HepG2 (cell line): ENCODE results near the gene NFE2. TPM values are rescaled to one million over a fixed set of nuclear protein-coding genes. Genes with fewer than 3 reads are reported as not detected.
A peak's percentile ranks its signal among the peaks of the same experiment; 100 is the strongest.

Experiments used
- ATM ChIP-seq: fragments of 450-650 bp; IDR thresholded peaks from 2 replicates; pipeline ENCODE4 v1.7.1; 2017; ENCODE audit warnings: mild to moderate bottlenecking, borderline replicate concordance
- DNMT3B ChIP-seq: conservative IDR thresholded peaks from 2 replicates; pipeline ENCODE4 v1.6.1; 2016; ENCODE audit warnings: missing biosample characterization, control low read depth
- ELF3 ChIP-seq: IDR thresholded peaks from 2 replicates; pipeline ENCODE4 v1.6.1; 2016; ENCODE audit warnings: missing genetic modification reagents, missing compliant biosample characterization
- GABPB1 ChIP-seq: IDR thresholded peaks from 2 replicates; pipeline ENCODE4 v1.6.1; 2016; ENCODE audit warnings: mild to moderate bottlenecking, missing genetic modification reagents, moderate library complexity, missing compliant biosample characterization
- JARID2 ChIP-seq: sonication (generic); formaldehyde crosslinking; IDR thresholded peaks from 2 replicates; pipeline ENCODE4 v1.8.1; 2023; ENCODE audit warnings: missing genetic modification reagents, inconsistent platforms; ENCODE audit not compliant: insufficient replicate concordance
- KDM1A ChIP-seq: IDR thresholded peaks from 2 replicates; pipeline ENCODE4 v1.6.1; 2016; ENCODE audit warnings: missing compliant biosample characterization
- LCORL ChIP-seq, 2 experiments: fragments of 450-650 bp in 1 of 2; sonication (generic) in 1 of 2; formaldehyde crosslinking in 1 of 2; IDR thresholded peaks; 2 replicates each; pipeline versions ENCODE4 v1.5.0 to v1.6.1; 2017 to 2020; ENCODE audit warnings: antibody characterized with exemption in 1 of 2, missing genetic modification reagents in 1 of 2
- MTF2 ChIP-seq: sonication (generic); formaldehyde crosslinking; IDR thresholded peaks from 2 replicates; pipeline ENCODE4 v1.5.0; 2020; ENCODE audit warnings: missing genetic modification reagents, borderline replicate concordance
- PITX1 ChIP-seq: sonication (generic); formaldehyde crosslinking; IDR thresholded peaks from 2 replicates; pipeline ENCODE4 v1.5.1; 2020; ENCODE audit warnings: mild to moderate bottlenecking, missing genetic modification reagents
- POLR2AphosphoS2 ChIP-seq: IDR thresholded peaks from 2 replicates; pipeline ENCODE4 v1.6.1; 2011; ENCODE audit warnings: low read depth, low read length, improper control_type of control experiment
- SOX13 ChIP-seq, 3 experiments: fragments of 450-650 bp in 1 of 3; sonication (generic) in 1 of 3; formaldehyde crosslinking in 1 of 3; IDR thresholded peaks in 2 of 3; conservative IDR thresholded peaks in 1 of 3; 2 replicates each; pipeline versions ENCODE4 v1.5.0 to v1.6.1; 2016 to 2020; ENCODE audit warnings: antibody characterized with exemption in 1 of 3, mild to moderate bottlenecking in 1 of 3, missing compliant biosample characterization in 1 of 3, missing genetic modification reagents in 1 of 3, moderate library complexity in 1 of 3
- TEAD2 ChIP-seq: sonication (generic); formaldehyde crosslinking; IDR thresholded peaks from 2 replicates; pipeline ENCODE4 v1.9.0; 2021; ENCODE audit warnings: missing genetic modification reagents
- ZEB1 ChIP-seq: IDR thresholded peaks from 2 replicates; pipeline ENCODE4 v1.6.1; 2012; ENCODE audit warnings: mild to moderate bottlenecking, low read depth, inconsistent platforms; ENCODE audit not compliant: insufficient replicate concordance
- ZFX ChIP-seq: sonication (generic); formaldehyde crosslinking; IDR thresholded peaks from 2 replicates; pipeline ENCODE4 v1.4.0; 2020; ENCODE audit warnings: mild to moderate bottlenecking, low read depth, missing genetic modification reagents, moderate library complexity
- ZNF282 ChIP-seq: fragments of 450-650 bp; IDR thresholded peaks from 2 replicates; pipeline ENCODE4 v1.6.1; 2018; ENCODE audit not compliant: partially characterized antibody
- ZNF441 ChIP-seq: sonication (generic); formaldehyde crosslinking; IDR thresholded peaks from 2 replicates; pipeline ENCODE4 v1.7.0; 2021; ENCODE audit warnings: missing genetic modification reagents, borderline replicate concordance
- ZNF644 ChIP-seq: IDR thresholded peaks from 2 replicates; pipeline ENCODE4 v1.6.1; 2016; ENCODE audit warnings: low read depth
- ZNF788 ChIP-seq: sonication (generic); formaldehyde crosslinking; IDR thresholded peaks from 2 replicates; pipeline ENCODE4 v1.5.0; 2020; ENCODE audit warnings: mild to moderate bottlenecking, missing genetic modification reagents, borderline replicate concordance
- polyA plus RNA-seq, 8 experiments: library from polyadenylated mRNA; depleted of rRNA in 3 of 8; stranded (reverse) in 7 of 8; unstranded in 1 of 8; fragments of >200 nt; fragmentation: Illumina TruSeq in 4 of 8; extraction: Trizol in 4 of 8; gene quantifications; 2 replicates each; pipeline versions ENCODE4 v1.2.1 to v1.2.3, GENCODE V29; 2011 to 2016; ENCODE audit warnings: low read depth in 4 of 8, missing spikeins in 1 of 8, mixed read lengths in 1 of 8; ENCODE audit not compliant: insufficient read depth in 1 of 8
- total RNA-seq, 5 experiments: library from RNA; depleted of rRNA; stranded (reverse); fragments of >200 nt; fragmentation: Illumina TruSeq; extraction: Trizol; gene quantifications; 2 replicates each; pipeline ENCODE4 v1.2.3, GENCODE V29; 2016; ENCODE audit warnings: low read depth in 1 of 5
- TF ChIP-seq, protein P1 (sequence below): IDR thresholded peaks from 2 replicates; pipeline ENCODE4 v1.6.1; 2016; ENCODE audit warnings: missing compliant biosample characterization, missing genetic modification reagents, borderline replicate concordance
- TF ChIP-seq, protein P2 (sequence below): sonication (generic); formaldehyde crosslinking; IDR thresholded peaks from 2 replicates; pipeline ENCODE4 v1.5.0; 2020; ENCODE audit warnings: missing genetic modification reagents, mild to moderate bottlenecking, borderline replicate concordance
- TF ChIP-seq, protein P3 (sequence below): sonication (generic); formaldehyde crosslinking; IDR thresholded peaks from 2 replicates; pipeline ENCODE4 v1.5.0; 2020; ENCODE audit warnings: mild to moderate bottlenecking, missing genetic modification reagents
- TF ChIP-seq, protein P4 (sequence below): sonication (generic); formaldehyde crosslinking; IDR thresholded peaks from 2 replicates; pipeline ENCODE4 v1.8.0; 2022; ENCODE audit warnings: missing genetic modification reagents, mild to moderate bottlenecking, inconsistent platforms, borderline replicate concordance
- TF ChIP-seq, protein P5 (sequence below): sonication (generic); formaldehyde crosslinking; IDR thresholded peaks from 2 replicates; pipeline ENCODE4 v1.5.0; 2020; ENCODE audit warnings: missing genetic modification reagents

Gene NFE2
- total and polyA plus RNA-seq, 2 of the 13 experiments (the other 11 are each of a cell fraction or from before 2014, with no cell fraction given), result 4.5 to 7.8 TPM

DNA sequence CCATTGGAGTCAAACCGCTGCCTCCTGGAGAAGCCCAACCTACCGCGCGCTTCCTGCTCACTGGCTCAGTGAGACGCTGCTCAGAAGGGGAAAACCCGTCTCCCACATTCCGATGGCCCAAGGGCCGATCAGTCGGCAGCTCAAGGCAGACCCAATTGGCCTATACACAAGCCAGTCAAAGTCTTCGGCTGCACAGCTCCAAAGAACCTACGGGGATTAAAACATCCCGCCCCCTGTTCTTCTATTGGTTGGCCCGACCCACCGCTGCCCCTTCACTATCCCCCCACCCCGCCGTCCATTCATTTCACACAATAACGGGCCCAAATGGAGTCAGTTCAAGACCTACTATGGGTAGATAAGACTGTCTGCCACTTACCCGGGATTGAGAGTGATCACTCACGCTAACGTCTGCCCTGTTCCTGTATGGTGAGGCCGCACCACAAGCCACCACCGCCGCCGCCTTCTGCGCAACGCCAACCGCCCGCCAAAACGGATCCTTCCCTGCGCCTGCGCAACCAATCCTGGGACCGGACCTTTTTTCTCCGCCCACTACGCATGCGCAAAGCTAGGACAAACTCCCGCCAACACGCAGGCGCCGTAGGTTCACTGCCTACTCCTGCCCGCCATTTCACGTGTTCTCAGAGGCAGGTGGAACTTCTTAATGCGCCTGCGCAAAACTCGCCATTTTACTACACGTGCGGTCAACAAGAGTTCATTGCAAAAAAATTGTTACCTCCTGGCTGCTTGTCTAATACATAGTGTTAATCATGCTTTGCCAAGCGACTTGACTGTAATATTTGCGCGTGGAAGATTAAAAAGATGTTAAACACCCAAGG is 21.0 kb downstream of the NFE2 start, which contains the start of gene CBX5 (continued):
- TF ChIP-seq, protein P1, sequence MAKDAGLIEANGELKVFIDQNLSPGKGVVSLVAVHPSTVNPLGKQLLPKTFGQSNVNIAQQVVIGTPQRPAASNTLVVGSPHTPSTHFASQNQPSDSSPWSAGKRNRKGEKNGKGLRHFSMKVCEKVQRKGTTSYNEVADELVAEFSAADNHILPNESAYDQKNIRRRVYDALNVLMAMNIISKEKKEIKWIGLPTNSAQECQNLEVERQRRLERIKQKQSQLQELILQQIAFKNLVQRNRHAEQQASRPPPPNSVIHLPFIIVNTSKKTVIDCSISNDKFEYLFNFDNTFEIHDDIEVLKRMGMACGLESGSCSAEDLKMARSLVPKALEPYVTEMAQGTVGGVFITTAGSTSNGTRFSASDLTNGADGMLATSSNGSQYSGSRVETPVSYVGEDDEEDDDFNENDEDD, result peak; percentile 97
- TF ChIP-seq ELF3 (CRISPR knock-in tag) (peak; percentile 48), ZNF644 (no peak), GABPB1 (CRISPR knock-in tag) (peak; percentile 59), PITX1 (CRISPR knock-in tag) (peak; percentile 77), KDM1A (CRISPR knock-in tag) (no peak), TEAD2 (CRISPR knock-in tag) (0 out of 2 replicates have a peak, but pooled peaks have one; percentile 85), ZNF788 (CRISPR knock-in tag) (0 out of 2 replicates have a peak, but pooled peaks have one; percentile 14), SOX13 (IDR thresholded peaks at IDR 0.05) (no peak), SOX13 (CRISPR knock-in tag; conservative IDR thresholded peaks at IDR 0.05 in 1 of 2, IDR thresholded peaks at IDR 0.05 in 1 of 2) (peak in 1 of 2 experiments; percentile 32; a peak in 1 of 4 replicates), ZEB1 (no peak), ATM (no peak), ZNF441 (CRISPR knock-in tag) (no peak), MTF2 (no peak), POLR2AphosphoS2 (no peak), DNMT3B (no peak; the same call in 1 of the 2 replicates), ZFX (CRISPR knock-in tag) (peak; percentile 67; the same call in 1 of the 2 replicates), ZNF282 (no peak), LCORL (IDR thresholded peaks at IDR 0.05) (no peak), LCORL (CRISPR knock-in tag; IDR thresholded peaks at IDR 0.05) (peak; percentile 44), JARID2 (no peak)
- TF ChIP-seq, protein P2, sequence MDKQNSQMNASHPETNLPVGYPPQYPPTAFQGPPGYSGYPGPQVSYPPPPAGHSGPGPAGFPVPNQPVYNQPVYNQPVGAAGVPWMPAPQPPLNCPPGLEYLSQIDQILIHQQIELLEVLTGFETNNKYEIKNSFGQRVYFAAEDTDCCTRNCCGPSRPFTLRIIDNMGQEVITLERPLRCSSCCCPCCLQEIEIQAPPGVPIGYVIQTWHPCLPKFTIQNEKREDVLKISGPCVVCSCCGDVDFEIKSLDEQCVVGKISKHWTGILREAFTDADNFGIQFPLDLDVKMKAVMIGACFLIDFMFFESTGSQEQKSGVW, result no peak
- TF ChIP-seq, protein P3, sequence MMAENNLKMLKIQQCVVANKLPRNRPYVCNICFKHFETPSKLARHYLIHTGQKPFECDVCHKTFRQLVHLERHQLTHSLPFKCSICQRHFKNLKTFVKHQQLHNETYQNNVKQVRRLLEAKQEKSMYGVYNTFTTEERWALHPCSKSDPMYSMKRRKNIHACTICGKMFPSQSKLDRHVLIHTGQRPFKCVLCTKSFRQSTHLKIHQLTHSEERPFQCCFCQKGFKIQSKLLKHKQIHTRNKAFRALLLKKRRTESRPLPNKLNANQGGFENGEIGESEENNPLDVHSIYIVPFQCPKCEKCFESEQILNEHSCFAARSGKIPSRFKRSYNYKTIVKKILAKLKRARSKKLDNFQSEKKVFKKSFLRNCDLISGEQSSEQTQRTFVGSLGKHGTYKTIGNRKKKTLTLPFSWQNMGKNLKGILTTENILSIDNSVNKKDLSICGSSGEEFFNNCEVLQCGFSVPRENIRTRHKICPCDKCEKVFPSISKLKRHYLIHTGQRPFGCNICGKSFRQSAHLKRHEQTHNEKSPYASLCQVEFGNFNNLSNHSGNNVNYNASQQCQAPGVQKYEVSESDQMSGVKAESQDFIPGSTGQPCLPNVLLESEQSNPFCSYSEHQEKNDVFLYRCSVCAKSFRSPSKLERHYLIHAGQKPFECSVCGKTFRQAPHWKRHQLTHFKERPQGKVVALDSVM, result 0 out of 2 replicates have a peak, but pooled peaks have one; percentile 15
- TF ChIP-seq, protein P4, sequence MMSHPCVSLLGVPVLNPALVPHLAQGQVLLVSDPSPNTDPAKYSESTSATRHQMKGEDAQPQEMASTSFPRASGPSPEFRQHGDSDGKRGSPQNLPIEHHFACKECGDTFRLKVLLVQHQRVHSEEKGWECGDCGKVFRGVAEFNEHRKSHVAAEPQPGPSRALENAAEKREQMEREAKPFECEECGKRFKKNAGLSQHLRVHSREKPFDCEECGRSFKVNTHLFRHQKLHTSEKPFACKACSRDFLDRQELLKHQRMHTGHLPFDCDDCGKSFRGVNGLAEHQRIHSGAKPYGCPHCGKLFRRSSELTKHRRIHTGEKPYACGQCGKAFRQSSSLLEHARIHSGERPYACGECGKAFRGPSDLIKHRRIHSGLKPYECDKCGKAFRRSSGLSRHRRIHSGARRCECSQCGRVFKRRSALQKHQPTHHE (CRISPR knock-in tag), result peak; percentile 86
- TF ChIP-seq, protein P5, sequence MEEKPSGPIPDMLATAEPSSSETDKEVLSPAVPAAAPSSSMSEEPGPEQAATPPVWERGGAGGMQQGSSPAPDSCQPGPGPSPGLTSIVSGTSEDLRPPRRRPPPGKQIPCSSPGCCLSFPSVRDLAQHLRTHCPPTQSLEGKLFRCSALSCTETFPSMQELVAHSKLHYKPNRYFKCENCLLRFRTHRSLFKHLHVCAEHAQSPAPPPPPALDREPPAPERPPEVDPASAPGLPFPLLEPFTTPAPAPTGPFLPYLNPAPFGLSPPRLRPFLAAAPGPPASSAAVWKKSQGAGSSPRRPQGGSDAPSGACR (CRISPR knock-in tag), result no peak
